PC-9 (cell line): Measurements from ENCODE around the gene HSP90AB1.

ENCODE experiments used
- CTCF ChIP-seq: fragments of 200-600 bp; sonication (generic); conservative IDR thresholded peaks from 2 replicates; pipeline ENCODE4 v1.6.1; 2017; ENCODE audit warnings: mixed run types, antibody characterized with exemption, mild to moderate bottlenecking, moderate library complexity
- EZH2 ChIP-seq: fragments of 200-600 bp; sonication (generic); IDR thresholded peaks from 2 replicates; pipeline ENCODE4 v1.8.0; 2017; ENCODE audit warnings: antibody characterized with exemption, low read depth

GRCh38 chr6:44224965-44225305 lies 22.0 kb upstream of the HSP90AB1 start:
- no peak for TF ChIP-seq CTCF
- TF ChIP-seq EZH2: no peak
